Natural killer cell (primary cell): Measurements from ENCODE around the gene PITPNM3. TPM values are rescaled to one million over a fixed set of nuclear protein-coding genes. Genes with fewer than 3 reads are reported as not detected.

Source experiments
- ATAC-seq, 3 donors: fragments of 150-1000 bp in 2 of 3; fragments of 200-7000 bp in 1 of 3; cut with Tn5 transposase; 1 replicate in 1 of 3; 2 replicates in 2 of 3; pipeline ENCODE4 v1.10.0; 2021; ENCODE audit warnings: mild to moderate bottlenecking in 2 of 3, moderate library complexity in 2 of 3
- DNase-seq, 2 donors: peaks; one replicate each; pipeline versions ENCODE4 v3.0.0 to v3.0.0-alpha.2; 2013 to 2021; ENCODE audit warnings: mixed read lengths in 1 of 2
- H3K27ac ChIP-seq: one replicate; pipeline ENCODE4 v1.5.1; 2013; ENCODE audit warnings: mild to moderate bottlenecking, low read length
- H3K27me3 ChIP-seq: one replicate; pipeline ENCODE4 v1.6.1; 2013; ENCODE audit warnings: low read length; ENCODE audit not compliant: control insufficient read depth, insufficient read depth
- H3K36me3 ChIP-seq: one replicate; pipeline ENCODE4 v1.6.1; 2013; ENCODE audit warnings: low read length; ENCODE audit not compliant: control insufficient read depth, insufficient read depth
- H3K4me1 ChIP-seq: one replicate; pipeline ENCODE4 v1.6.1; 2013; ENCODE audit warnings: low read length; ENCODE audit not compliant: control insufficient read depth, insufficient read depth
- H3K4me3 ChIP-seq: one replicate; pipeline ENCODE4 v1.5.1; 2013; ENCODE audit warnings: low read length
- H3K9me3 ChIP-seq: one replicate; pipeline ENCODE4 v1.6.1; 2013; ENCODE audit warnings: low read length; ENCODE audit not compliant: control insufficient read depth, insufficient read depth
- H3K27ac Mint-ChIP-seq, 2 donors: one replicate each; pipeline ENCODE4 v1.8.0; 2022; ENCODE audit warnings: mild to moderate bottlenecking in 2 of 2, mixed read lengths in 2 of 2, moderate library complexity in 1 of 2
- H3K27me3 Mint-ChIP-seq, 2 donors: one replicate each; pipeline ENCODE4 v1.8.0; 2022; ENCODE audit warnings: low read depth in 2 of 2, mixed read lengths in 2 of 2
- H3K36me3 Mint-ChIP-seq: one replicate; pipeline ENCODE4 v1.8.0; 2022; ENCODE audit warnings: mixed read lengths
- H3K4me1 Mint-ChIP-seq, 2 donors: one replicate each; pipeline ENCODE4 v1.8.0; 2022; ENCODE audit warnings: mixed read lengths in 2 of 2
- H3K4me3 Mint-ChIP-seq: one replicate; pipeline ENCODE4 v1.8.0; 2022; ENCODE audit warnings: mild to moderate bottlenecking, moderate library complexity, mixed read lengths
- H3K9me3 Mint-ChIP-seq, 2 donors: one replicate each; pipeline ENCODE4 v1.8.0; 2022; ENCODE audit warnings: mixed read lengths in 2 of 2
- WGBS: methylation state at CpG from one replicate; pipeline ENCODE4 v1.1.7; 2013; ENCODE audit warnings: missing lambda C conversion rate; ENCODE audit not compliant: insufficient coverage; 5-methylcytosine and 5-hydroxymethylcytosine counted together
- intact Hi-C: fragments of 100-400 bp; cut with micrococcal nuclease; formaldehyde crosslinking; loops from one replicate; pipeline ENCODE4 v1.14.2; 2022
- total RNA-seq, 4 donors: library from RNA; stranded (reverse); fragments of 120-200 nt in 1 of 4; gene quantifications; one replicate each; pipeline versions ENCODE4 v1.2.3 to v1.2.4, GENCODE V29; 2013 to 2022
- TF ChIP-seq, protein P1 (sequence below): fragments of 200-600 bp; IDR thresholded peaks from one replicate; pipeline ENCODE4 v1.8.0; 2022; ENCODE audit warnings: antibody characterized with exemption

The PITPNM3 gene
- total RNA-seq, 3 donors from 2014 or later (not counting 1 experiment from before 2014, with no cell fraction given), result 0.42 to 0.75 (median 0.50) TPM

- intact Hi-C loops, result no loop called here
- no peaks in the 10 kb centered on the region for H3K27me3 ChIP-seq
- no peaks in the 10 kb centered on the region for H3K36me3 ChIP-seq
- DNase-seq (no peak), ATAC-seq (no peak)
- H3K9me3 ChIP-seq, result no peaks in the 10 kb centered on the region
- Mint-ChIP-seq H3K27me3 (peaks cover 0 to 8% of the 10 kb centered on the region in 2 donors), H3K36me3 (no peaks in the 10 kb centered on the region), H3K4me1 (no peaks in the 10 kb centered on the region), H3K27ac (no peak overlapping the region), H3K4me3 (no peak overlapping the region), H3K9me3 (no peaks in the 10 kb centered on the region)
- no peak overlapping the region for H3K4me3 ChIP-seq
- no peaks in the 10 kb centered on the region for H3K4me1 ChIP-seq
- H3K27ac ChIP-seq, result no peak overlapping the region
- 89% methylated on average over 4 of the region's 4 CpGs for whole genome bisulfite sequencing
- TF ChIP-seq, protein P1, sequence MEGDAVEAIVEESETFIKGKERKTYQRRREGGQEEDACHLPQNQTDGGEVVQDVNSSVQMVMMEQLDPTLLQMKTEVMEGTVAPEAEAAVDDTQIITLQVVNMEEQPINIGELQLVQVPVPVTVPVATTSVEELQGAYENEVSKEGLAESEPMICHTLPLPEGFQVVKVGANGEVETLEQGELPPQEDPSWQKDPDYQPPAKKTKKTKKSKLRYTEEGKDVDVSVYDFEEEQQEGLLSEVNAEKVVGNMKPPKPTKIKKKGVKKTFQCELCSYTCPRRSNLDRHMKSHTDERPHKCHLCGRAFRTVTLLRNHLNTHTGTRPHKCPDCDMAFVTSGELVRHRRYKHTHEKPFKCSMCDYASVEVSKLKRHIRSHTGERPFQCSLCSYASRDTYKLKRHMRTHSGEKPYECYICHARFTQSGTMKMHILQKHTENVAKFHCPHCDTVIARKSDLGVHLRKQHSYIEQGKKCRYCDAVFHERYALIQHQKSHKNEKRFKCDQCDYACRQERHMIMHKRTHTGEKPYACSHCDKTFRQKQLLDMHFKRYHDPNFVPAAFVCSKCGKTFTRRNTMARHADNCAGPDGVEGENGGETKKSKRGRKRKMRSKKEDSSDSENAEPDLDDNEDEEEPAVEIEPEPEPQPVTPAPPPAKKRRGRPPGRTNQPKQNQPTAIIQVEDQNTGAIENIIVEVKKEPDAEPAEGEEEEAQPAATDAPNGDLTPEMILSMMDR, result no peak
Measured at GRCh38 chr17:6509921-6510320, 46.4 kb downstream of the PITPNM3 start.

GRCh38 chr17:6509031-6509771, 47.2 kb downstream of the PITPNM3 start:
- Histone ChIP-seq H3K27ac (no peak overlapping the region), H3K4me1 (no peaks in the 10 kb centered on the region), H3K4me3 (no peak overlapping the region), H3K36me3 (no peaks in the 10 kb centered on the region), H3K9me3 (no peaks in the 10 kb centered on the region), H3K27me3 (no peaks in the 10 kb centered on the region)
- 93% methylated on average over 11 of the region's 11 CpGs for WGBS
- H3K4me3 Mint-ChIP-seq, result no peak overlapping the region
- intact Hi-C loops, result no loop called here
- DNase-seq (no peak), ATAC-seq (no peak)
- no peaks in the 10 kb centered on the region for H3K9me3 Mint-ChIP-seq
- peaks cover 0 to 8% of the 10 kb centered on the region in 2 donors for H3K27me3 Mint-ChIP-seq
- H3K27ac Mint-ChIP-seq, result no peak overlapping the region
- TF ChIP-seq, protein P1, result no peak
- no peaks in the 10 kb centered on the region for H3K4me1 Mint-ChIP-seq
- H3K36me3 Mint-ChIP-seq, result no peaks in the 10 kb centered on the region

GRCh38 chr17:6508519-6509030, 47.8 kb downstream of the PITPNM3 start:
- H3K36me3 Mint-ChIP-seq, result no peaks in the 10 kb centered on the region

More at GRCh38 chr17:6508519-6509030, 47.8 kb downstream of the PITPNM3 start:
- Histone ChIP-seq H3K9me3 (no peaks in the 10 kb centered on the region), H3K27ac (no peak overlapping the region), H3K4me1 (no peaks in the 10 kb centered on the region), H3K36me3 (no peaks in the 10 kb centered on the region), H3K4me3 (no peak overlapping the region), H3K27me3 (no peaks in the 10 kb centered on the region)
- Mint-ChIP-seq H3K27ac (no peak overlapping the region), H3K4me1 (no peaks in the 10 kb centered on the region), H3K4me3 (no peak overlapping the region), H3K27me3 (peaks cover 0 to 12% of the 10 kb centered on the region in 2 donors), H3K9me3 (no peaks in the 10 kb centered on the region)
- intact Hi-C loops, result no loop called here
- no peak for DNase-seq
- TF ChIP-seq, protein P1, result no peak
- 88% methylated on average over 15 of the region's 15 CpGs for WGBS
- ATAC-seq, result no peak
